Right lobe of liver (tissue), 6 donors: ENCODE measurements around the gene ADAM12. TPM values are rescaled to one million over a fixed set of nuclear protein-coding genes. Genes with fewer than 3 reads are reported as not detected.

ENCODE experiments used
- ATAC-seq, 4 donors: fragments of 200-7000 bp; cut with Tn5 transposase; one replicate each; pipeline ENCODE4 v1.9.1; 2020; ENCODE audit warnings: mild to moderate bottlenecking in 4 of 4, moderate library complexity in 4 of 4
- DNase-seq, 3 donors: peaks; one replicate each; pipeline ENCODE4 v3.0.0-alpha.2; 2020
- H3K27ac ChIP-seq, 3 donors: fragments of 200-600 bp; one replicate each; pipeline ENCODE4 v1.8.0; 2022
- H3K27me3 ChIP-seq, 2 donors: fragments of 200-600 bp; one replicate each; pipeline ENCODE4 v1.8.0; 2022
- H3K36me3 ChIP-seq, 4 donors: fragments of 200-600 bp; sonication (generic) in 1 of 4; one replicate each; pipeline versions ENCODE4 v1.5.1 to v1.8.0; 2017 to 2022; ENCODE audit warnings: control low read depth in 1 of 4
- H3K4me1 ChIP-seq, 4 donors: fragments of 200-600 bp; sonication (generic) in 1 of 4; one replicate each; pipeline versions ENCODE4 v1.5.1 to v1.8.0; 2017 to 2022; ENCODE audit warnings: control low read depth in 1 of 4
- H3K4me3 ChIP-seq, 3 donors: fragments of 200-600 bp; one replicate each; pipeline ENCODE4 v1.8.0; 2022
- H3K9me3 ChIP-seq, 4 donors: fragments of 200-600 bp; sonication (generic) in 1 of 4; one replicate each; pipeline versions ENCODE4 v1.5.1 to v1.8.0; 2017 to 2022; ENCODE audit warnings: control low read depth in 1 of 4
- POLR2A ChIP-seq: fragments of 450-650 bp; IDR thresholded peaks from one replicate; pipeline ENCODE4 v1.6.1; 2017; ENCODE audit warnings: antibody characterized with exemption, mild to moderate bottlenecking
- WGBS: methylation state at CpG from one replicate; pipeline ENCODE4 v1.1.6; 2018; ENCODE audit warnings: low coverage, low lambda C conversion rate; ENCODE audit not compliant: insufficient coverage; ENCODE audit errors: missing lambda C conversion rate; 5-methylcytosine and 5-hydroxymethylcytosine counted together
- intact Hi-C, 2 donors: fragments of 100-400 bp; cut with DNase I; formaldehyde crosslinking; loops; one replicate each; pipeline versions ENCODE4 v1.11.2 to v1.14.1; 2022
- total RNA-seq, 6 experiments: library from RNA; depleted of rRNA in 2 of 6; stranded (reverse); fragments of >200 nt in 2 of 6; fragmentation: NEBNext Ultra II Directional in 3 of 6; extraction: Animal tissue kit (Norgen Biotek cat#: 25700) in 3 of 6; gene quantifications; one replicate each; pipeline versions ENCODE4 v1.1.0 to v1.2.4, GENCODE V29; 2016 to 2023
- TF ChIP-seq, protein P1 (sequence below), 4 donors: fragments of 200-600 bp in 3 of 4; fragments of 450-650 bp in 1 of 4; IDR thresholded peaks; one replicate each; pipeline versions ENCODE4 v1.5.1 to v1.8.0; 2016 to 2022; ENCODE audit warnings: antibody characterized with exemption in 4 of 4, mild to moderate bottlenecking in 2 of 4
- donor health status: DM: no; HTN: yes; CAD: no.
- donor health status: DM: no; HTN: no; CAD: no.
- donor health status: DM: no; HTN: no; CAD: no.
- donor health status: DM: no; HTN: yes; CAD: no.
- donor health status: DM: no; HTN: yes; CAD: no.

The ADAM12 gene
- total RNA-seq, 6 experiments from 2014 or later = 0.06 to 1.3 (median 0.48) TPM; not detected in 2

DNA sequence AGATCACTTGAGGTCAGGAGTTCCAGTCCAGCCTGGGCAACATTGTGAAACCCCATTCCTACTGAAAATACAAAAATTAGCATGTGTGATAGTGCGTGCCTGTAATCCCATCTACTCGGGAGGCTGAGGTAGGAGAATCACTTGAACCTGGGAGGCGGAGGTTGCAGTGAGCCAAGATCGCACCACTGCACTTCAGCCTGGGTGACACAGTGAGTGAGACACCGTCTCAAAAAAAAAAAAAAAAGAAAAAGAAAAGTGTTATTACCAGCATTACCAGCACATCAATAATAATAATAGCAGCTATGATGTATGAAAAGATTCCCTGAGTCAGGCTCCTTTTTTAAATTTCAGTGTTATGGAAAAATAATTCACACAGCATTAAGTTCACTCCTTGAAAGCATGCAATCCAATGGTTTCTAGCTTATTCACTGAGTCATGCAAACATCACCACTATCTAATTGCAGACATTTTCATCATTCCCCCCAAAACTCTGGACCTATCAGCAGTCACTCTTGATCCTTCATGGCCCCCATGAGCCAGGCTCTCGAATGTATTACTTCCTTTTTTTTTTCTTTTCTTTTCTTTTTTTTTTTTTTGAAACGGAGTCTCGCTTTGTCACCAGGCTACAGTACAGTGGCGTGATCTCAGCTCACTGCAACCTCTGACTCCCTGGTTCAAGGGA is 263.5 kb downstream of the ADAM12 start:
- no peak overlapping the region for H3K27ac ChIP-seq
- intact Hi-C loops = no loop called here
- 51% methylated on average over 9 of the region's 9 CpGs for WGBS
- H3K4me3 ChIP-seq = no peak overlapping the region
- DNase-seq (no peak), ATAC-seq (no peak)
- H3K36me3 ChIP-seq = no peaks in the 10 kb centered on the region
- TF ChIP-seq, protein P1, sequence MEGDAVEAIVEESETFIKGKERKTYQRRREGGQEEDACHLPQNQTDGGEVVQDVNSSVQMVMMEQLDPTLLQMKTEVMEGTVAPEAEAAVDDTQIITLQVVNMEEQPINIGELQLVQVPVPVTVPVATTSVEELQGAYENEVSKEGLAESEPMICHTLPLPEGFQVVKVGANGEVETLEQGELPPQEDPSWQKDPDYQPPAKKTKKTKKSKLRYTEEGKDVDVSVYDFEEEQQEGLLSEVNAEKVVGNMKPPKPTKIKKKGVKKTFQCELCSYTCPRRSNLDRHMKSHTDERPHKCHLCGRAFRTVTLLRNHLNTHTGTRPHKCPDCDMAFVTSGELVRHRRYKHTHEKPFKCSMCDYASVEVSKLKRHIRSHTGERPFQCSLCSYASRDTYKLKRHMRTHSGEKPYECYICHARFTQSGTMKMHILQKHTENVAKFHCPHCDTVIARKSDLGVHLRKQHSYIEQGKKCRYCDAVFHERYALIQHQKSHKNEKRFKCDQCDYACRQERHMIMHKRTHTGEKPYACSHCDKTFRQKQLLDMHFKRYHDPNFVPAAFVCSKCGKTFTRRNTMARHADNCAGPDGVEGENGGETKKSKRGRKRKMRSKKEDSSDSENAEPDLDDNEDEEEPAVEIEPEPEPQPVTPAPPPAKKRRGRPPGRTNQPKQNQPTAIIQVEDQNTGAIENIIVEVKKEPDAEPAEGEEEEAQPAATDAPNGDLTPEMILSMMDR (IDR thresholded peaks at IDR 0.05) = no peak
- TF ChIP-seq POLR2A = no peak
- no peaks in the 10 kb centered on the region for H3K4me1 ChIP-seq
- H3K27me3 ChIP-seq = no peaks in the 10 kb centered on the region
- H3K9me3 ChIP-seq = no peaks in the 10 kb centered on the region

DNA sequence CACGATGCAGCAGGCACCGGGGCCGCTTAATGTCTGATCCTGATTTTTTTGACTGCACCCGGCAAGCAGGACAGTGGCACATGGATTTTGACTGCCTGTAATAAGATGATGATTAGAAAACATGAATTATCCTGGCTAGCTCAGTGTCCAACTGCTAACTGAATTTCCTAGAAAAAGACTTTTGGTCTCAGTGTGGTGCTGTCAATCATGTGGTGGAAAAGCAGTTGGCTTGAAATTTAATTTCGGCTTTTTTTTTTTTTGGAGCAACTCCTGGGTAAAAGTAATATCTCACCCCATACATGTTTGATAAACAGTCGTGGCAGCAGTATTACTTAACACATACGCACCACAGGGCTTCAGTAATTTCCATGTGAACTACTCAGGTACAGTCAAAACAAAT is 264.2 kb downstream of the ADAM12 start:
- WGBS = 54% methylated on average over 7 of the region's 7 CpGs
- ATAC-seq (no peak), DNase-seq (no peak)
- H3K4me1 ChIP-seq = no peaks in the 10 kb centered on the region
- intact Hi-C loops = no loop called here
- H3K4me3 ChIP-seq = no peak overlapping the region
- H3K36me3 ChIP-seq = no peaks in the 10 kb centered on the region
- TF ChIP-seq, protein P1 (IDR thresholded peaks at IDR 0.05) = no peak
- TF ChIP-seq POLR2A = no peak
- H3K9me3 ChIP-seq = no peaks in the 10 kb centered on the region
- H3K27ac ChIP-seq = no peak overlapping the region
- no peaks in the 10 kb centered on the region for H3K27me3 ChIP-seq

DNA sequence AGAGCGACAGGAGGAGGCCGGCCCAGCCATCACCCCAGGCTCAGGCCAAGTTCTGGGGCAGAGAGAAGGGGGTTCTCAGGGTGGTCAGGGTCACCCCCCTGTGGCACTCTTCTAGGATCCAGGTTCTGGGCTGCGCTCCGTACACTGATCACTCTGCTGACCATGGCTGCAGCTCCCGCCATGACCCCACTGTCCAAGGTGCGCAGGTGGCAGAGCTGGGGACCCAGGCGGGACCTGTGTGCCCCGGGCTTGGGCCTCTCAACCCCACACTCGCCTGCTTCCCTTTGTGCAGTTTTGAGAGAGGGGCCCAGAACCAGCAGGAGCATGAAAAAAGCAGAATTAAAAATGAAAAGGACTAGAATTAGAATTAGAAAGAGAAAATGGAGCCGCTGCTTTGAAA is 264.8 kb downstream of the ADAM12 start:
- ATAC-seq (no peak), DNase-seq (no peak)
- Histone ChIP-seq H3K27ac (no peak overlapping the region), H3K36me3 (no peaks in the 10 kb centered on the region), H3K4me1 (no peaks in the 10 kb centered on the region), H3K9me3 (no peaks in the 10 kb centered on the region), H3K27me3 (no peaks in the 10 kb centered on the region), H3K4me3 (no peak overlapping the region)
- TF ChIP-seq, protein P1 (IDR thresholded peaks at IDR 0.05) = no peak
- no peak for TF ChIP-seq POLR2A
- WGBS = 72% methylated on average over 5 of the region's 10 CpGs
- intact Hi-C loops = no loop called here

DNA sequence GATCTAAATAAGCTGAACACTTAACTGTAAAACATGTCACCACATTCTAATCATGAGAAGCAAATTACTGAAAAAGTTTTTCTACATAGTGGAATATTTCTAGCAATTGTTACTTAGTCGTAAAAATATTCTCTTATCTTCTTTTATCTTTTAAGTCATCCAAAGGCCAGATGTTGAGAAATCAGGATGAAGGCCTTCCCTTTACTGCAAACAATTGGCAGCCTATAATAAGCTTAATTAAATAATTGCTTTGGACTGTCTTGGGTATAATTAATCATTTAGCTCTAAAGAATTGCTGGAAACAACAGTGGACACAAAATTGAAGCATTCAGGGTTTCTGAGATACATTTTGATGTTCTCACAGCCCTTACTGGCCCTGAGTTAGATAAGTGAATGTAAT is 265.4 kb downstream of the ADAM12 start:
- TF ChIP-seq POLR2A = no peak
- TF ChIP-seq, protein P1 (IDR thresholded peaks at IDR 0.05) = no peak
- no peaks in the 10 kb centered on the region for H3K36me3 ChIP-seq
- H3K27me3 ChIP-seq = no peaks in the 10 kb centered on the region
- WGBS = 24% methylated on average over 1 of the region's 1 CpG
- no peaks in the 10 kb centered on the region for H3K9me3 ChIP-seq
- H3K4me3 ChIP-seq = no peak overlapping the region
- H3K27ac ChIP-seq = no peak overlapping the region
- intact Hi-C loops = no loop called here
- H3K4me1 ChIP-seq = no peaks in the 10 kb centered on the region
- DNase-seq = no peak
- no peak for ATAC-seq
